ENCODE data around the gene LHX6. TPM values are rescaled to one million over a fixed set of nuclear protein-coding genes. Genes with fewer than 3 reads are reported as not detected.

LHX6 gene
- total and polyA plus RNA-seq, 10 donors: 0.04 to 1.3 (median 0.40) TPM; not detected in 3

- intact Hi-C loops (cut with DNase I; ENCODE audit: low total_unique reads): no loop called here
These were observed 15.6 kb upstream of the LHX6 start for GRCh38 chr9:122244349-122244748.

GRCh38 chr9:122239722-122240121 is 11.0 kb upstream of the LHX6 start:
- Histone ChIP-seq H3K27ac (no peak overlapping the region), H3K9me3 (no peaks in the 10 kb centered on the region), H3K36me3 (peaks cover 4 to 68% (median 54%) of the 10 kb centered on the region in 6 donors), H3K4me3 (no peak overlapping the region), H3K27me3 (replicated peaks in 1 of 7) (no peaks in the 10 kb centered on the region), H3K4me1 (no peaks in the 10 kb centered on the region)
- 84 to 96% (median 90%) methylated on average over 5 of the region's 5 CpGs for WGBS, 5 donors
- no peak for TF ChIP-seq POLR2A (IDR thresholded peaks at IDR 0.05)
- no peak for TF ChIP-seq CTCF (IDR thresholded peaks at IDR 0.05 in 8 of 11, conservative IDR thresholded peaks at IDR 0.05 in 3 of 11)
- no peak for TF ChIP-seq POLR2AphosphoS5 (IDR thresholded peaks at IDR 0.05)
- DNase-seq: no peak
- intact Hi-C loops (cut with DNase I; ENCODE audit: low total_unique reads): no loop called here

More at GRCh38 chr9:122244349-122244748, 15.6 kb upstream of the LHX6 start:
- Histone ChIP-seq H3K4me3 (no peak overlapping the region), H3K4me1 (peaks cover 0 to 6% (median 0%) of the 10 kb centered on the region in 6 donors), H3K9me3 (no peaks in the 10 kb centered on the region), H3K27ac (no peak overlapping the region), H3K27me3 (replicated peaks in 1 of 7) (no peaks in the 10 kb centered on the region), H3K36me3 (peaks cover 6 to 100% (median 91%) of the 10 kb centered on the region in 6 donors)
- TF ChIP-seq POLR2A (IDR thresholded peaks at IDR 0.05) (no peak), POLR2AphosphoS5 (IDR thresholded peaks at IDR 0.05) (no peak), CTCF (IDR thresholded peaks at IDR 0.05 in 8 of 11, conservative IDR thresholded peaks at IDR 0.05 in 3 of 11) (no peak)
- 96 to 99% (median 97%) methylated on average over 3 of the region's 3 CpGs for WGBS, 5 donors
- no peak for DNase-seq

- Histone ChIP-seq H3K9me3 (no peaks in the 10 kb centered on the region), H3K4me3 (no peak overlapping the region), H3K27me3 (replicated peaks in 1 of 7) (peaks cover 0 to 8% (median 0%) of the 10 kb centered on the region in 7 donors), H3K36me3 (peaks cover 0 to 38% (median 25%) of the 10 kb centered on the region in 6 donors), H3K27ac (no peak overlapping the region), H3K4me1 (no peaks in the 10 kb centered on the region)
- TF ChIP-seq POLR2AphosphoS5 (IDR thresholded peaks at IDR 0.05): no peak
- no peak for TF ChIP-seq POLR2A (IDR thresholded peaks at IDR 0.05)
- no peak for TF ChIP-seq CTCF (IDR thresholded peaks at IDR 0.05 in 8 of 11, conservative IDR thresholded peaks at IDR 0.05 in 3 of 11)
- WGBS, 5 donors: 82 to 89% (median 86%) methylated on average over 10 of the region's 10 CpGs
- intact Hi-C loops (cut with DNase I; ENCODE audit: low total_unique reads): no loop called here
- DNase-seq: no peak
These were observed 7.9 kb upstream of the LHX6 start for GRCh38 chr9:122236681-122237080.

- Histone ChIP-seq H3K27me3 (replicated peaks in 1 of 7) (peaks cover 0 to 33% (median 10%) of the 10 kb centered on the region in 7 donors), H3K9me3 (no peaks in the 10 kb centered on the region), H3K4me3 (no peak overlapping the region), H3K36me3 (peaks cover 0 to 13% (median 3%) of the 10 kb centered on the region in 6 donors), H3K27ac (no peak overlapping the region), H3K4me1 (peaks cover 0 to 1% (median 0%) of the 10 kb centered on the region in 6 donors)
- TF ChIP-seq CTCF (IDR thresholded peaks at IDR 0.05 in 8 of 11, conservative IDR thresholded peaks at IDR 0.05 in 3 of 11) (no peak), POLR2A (IDR thresholded peaks at IDR 0.05) (no peak), POLR2AphosphoS5 (IDR thresholded peaks at IDR 0.05) (no peak)
- DNase-seq: no peak
- intact Hi-C loops (cut with DNase I; ENCODE audit: low total_unique reads): no loop called here
- 88 to 93% (median 91%) methylated on average over 7 of the region's 7 CpGs for WGBS, 5 donors
These were observed 5.4 kb upstream of the LHX6 start for GRCh38 chr9:122234022-122234748.
